Brain microvascular endothelial cell (primary cell): ENCODE measurements around the gene BSDC1.
"Not testable (repeated sequence)": the region's sequence is repeated elsewhere in the genome, so short reads cannot be mapped to it uniquely, and the experiment has no call there.

ENCODE experiments used
- DNase-seq: peaks from one replicate; pipeline ENCODE4 v3.0.0-alpha.2; 2020
- H3K27ac ChIP-seq: fragments of 250-450 bp; sonication (Bioruptor Pico); 2 replicates; pipeline ENCODE4 v1.5.1; 2020; ENCODE audit warnings: mild to moderate bottlenecking, moderate library complexity
- H3K27me3 ChIP-seq: fragments of 250-450 bp; sonication (Bioruptor Pico); replicated peaks from 2 replicates; pipeline ENCODE4 v1.5.1; 2020; ENCODE audit warnings: mild to moderate bottlenecking
- H3K36me3 ChIP-seq: fragments of 250-450 bp; sonication (Bioruptor Pico); replicated peaks from 2 replicates; pipeline ENCODE4 v1.5.1; 2020; ENCODE audit warnings: mild to moderate bottlenecking
- H3K4me3 ChIP-seq: 2 replicates; pipeline ENCODE4 v1.5.1; 2011; ENCODE audit warnings: low read depth, mild to moderate bottlenecking, control low read depth, low read length, moderate library complexity
- in situ Hi-C: cut with HindIII; loops from 2 replicates; pipeline ENCODE4 v1.10.0; 2017; ENCODE audit warnings: low sequenced_read_pairs, low pct_ligation_motif_present
- TF ChIP-seq, protein P1 (sequence below): IDR thresholded peaks from 2 replicates; pipeline ENCODE4 v1.5.1; 2011; ENCODE audit warnings: low read depth, mild to moderate bottlenecking, moderate library complexity, low read length, control low read depth, inconsistent platforms; ENCODE audit errors: missing control alignments

The BSDC1 gene

GRCh38 chr1:32394141-32394889, at the start of gene BSDC1:
Gene BSDC1, minus strand, starts transcription at chr1:32394441. Its CDS starts 27 bp downstream, at chr1:32394414.
- peak; percentile 99 for DNase-seq
- Histone ChIP-seq H3K36me3 (peaks cover 17% of the 10 kb centered on the region), H3K27ac (peak within 1 kb of the TSS; percentile 93), H3K4me3 (peak within 1 kb of the TSS; percentile 91), H3K27me3 (no peaks in the 10 kb centered on the region)
- TF ChIP-seq, protein P1, sequence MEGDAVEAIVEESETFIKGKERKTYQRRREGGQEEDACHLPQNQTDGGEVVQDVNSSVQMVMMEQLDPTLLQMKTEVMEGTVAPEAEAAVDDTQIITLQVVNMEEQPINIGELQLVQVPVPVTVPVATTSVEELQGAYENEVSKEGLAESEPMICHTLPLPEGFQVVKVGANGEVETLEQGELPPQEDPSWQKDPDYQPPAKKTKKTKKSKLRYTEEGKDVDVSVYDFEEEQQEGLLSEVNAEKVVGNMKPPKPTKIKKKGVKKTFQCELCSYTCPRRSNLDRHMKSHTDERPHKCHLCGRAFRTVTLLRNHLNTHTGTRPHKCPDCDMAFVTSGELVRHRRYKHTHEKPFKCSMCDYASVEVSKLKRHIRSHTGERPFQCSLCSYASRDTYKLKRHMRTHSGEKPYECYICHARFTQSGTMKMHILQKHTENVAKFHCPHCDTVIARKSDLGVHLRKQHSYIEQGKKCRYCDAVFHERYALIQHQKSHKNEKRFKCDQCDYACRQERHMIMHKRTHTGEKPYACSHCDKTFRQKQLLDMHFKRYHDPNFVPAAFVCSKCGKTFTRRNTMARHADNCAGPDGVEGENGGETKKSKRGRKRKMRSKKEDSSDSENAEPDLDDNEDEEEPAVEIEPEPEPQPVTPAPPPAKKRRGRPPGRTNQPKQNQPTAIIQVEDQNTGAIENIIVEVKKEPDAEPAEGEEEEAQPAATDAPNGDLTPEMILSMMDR = no peak
- in situ Hi-C loops = no loop called here

DNA sequence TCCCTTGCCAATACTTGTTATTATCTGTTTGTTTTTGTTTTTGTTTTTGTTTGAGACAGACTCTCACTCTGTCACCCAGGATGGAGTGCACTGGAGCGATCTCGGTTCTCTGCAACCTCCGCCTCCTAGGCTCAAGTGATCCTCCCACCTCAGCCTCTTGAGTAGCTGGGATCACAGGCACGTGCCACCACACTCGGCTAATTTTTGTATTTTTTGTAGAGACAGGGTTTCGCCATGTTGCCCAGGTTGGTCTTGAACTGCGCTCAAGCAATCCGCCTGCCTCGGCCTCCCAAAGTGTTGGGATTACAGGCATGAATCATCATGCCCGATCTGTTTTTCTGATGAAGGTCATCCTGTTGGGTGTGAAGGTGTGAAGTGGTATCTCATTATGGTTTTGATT, 47.2 kb upstream of the BSDC1 start:
- in situ Hi-C loops, H3K36me3 ChIP-seq, H3K4me3 ChIP-seq, DNase-seq, H3K27me3 ChIP-seq, H3K27ac ChIP-seq: not testable (repeated sequence)

DNA sequence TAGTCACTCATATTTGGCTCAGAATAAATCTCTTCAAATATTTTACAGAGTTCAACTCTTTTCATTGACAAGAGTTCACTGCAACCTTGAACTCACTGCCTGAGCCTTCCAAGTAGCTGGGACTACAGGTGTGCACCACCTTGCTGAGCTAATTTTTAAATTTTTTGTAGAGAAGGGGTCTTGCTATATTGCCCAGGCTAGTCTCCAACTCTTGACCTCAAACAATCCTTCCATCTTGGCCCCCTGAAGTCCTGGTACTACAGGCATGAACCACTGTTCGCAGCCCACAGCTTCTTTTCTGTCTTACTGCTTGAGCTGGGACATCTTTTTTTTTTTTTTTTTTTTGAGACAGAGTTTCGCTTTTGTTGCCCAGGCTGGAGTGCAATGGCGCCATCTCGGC, 44.5 kb upstream of the BSDC1 start:
- H3K27ac ChIP-seq, H3K4me3 ChIP-seq, in situ Hi-C loops, H3K36me3 ChIP-seq, H3K27me3 ChIP-seq, DNase-seq: not testable (repeated sequence)

DNA sequence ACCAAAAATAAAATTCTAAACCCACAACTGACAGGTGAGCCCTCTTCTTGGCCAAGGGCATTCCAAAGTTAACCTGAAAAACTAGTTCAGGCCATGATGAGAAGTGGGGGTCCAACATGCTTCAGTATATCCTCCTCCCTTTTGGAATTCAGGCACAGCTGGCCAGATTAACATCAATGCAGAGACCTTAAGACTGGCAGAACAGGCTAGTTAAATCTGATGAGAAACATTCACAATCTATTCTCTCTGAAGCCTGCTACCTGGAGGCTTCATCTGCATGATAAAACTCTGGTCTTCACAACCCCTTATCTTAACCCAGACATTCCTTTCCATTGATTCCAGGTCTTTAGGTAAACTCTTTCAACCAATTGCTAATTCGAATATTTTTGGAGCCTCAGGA, 43.9 kb upstream of the BSDC1 start:
- no peaks in the 10 kb centered on the region for H3K36me3 ChIP-seq
- TF ChIP-seq, protein P1 = no peak
- H3K27me3 ChIP-seq = no peaks in the 10 kb centered on the region
- in situ Hi-C loops = no loop called here
- no peak overlapping the region for H3K27ac ChIP-seq
- no peak overlapping the region for H3K4me3 ChIP-seq
- no peak for DNase-seq

- H3K27ac ChIP-seq = no peak overlapping the region
- DNase-seq = no peak
- no peaks in the 10 kb centered on the region for H3K36me3 ChIP-seq
- TF ChIP-seq, protein P1 = no peak
- in situ Hi-C loops = no loop called here
- no peak overlapping the region for H3K4me3 ChIP-seq
- H3K27me3 ChIP-seq = peaks cover 2% of the 10 kb centered on the region
Measured at GRCh38 chr1:32431736-32432400, 37.6 kb upstream of the BSDC1 start.

- Histone ChIP-seq H3K27me3 (peaks cover 14% of the 10 kb centered on the region), H3K36me3 (no peaks in the 10 kb centered on the region), H3K4me3 (no peak overlapping the region), H3K27ac (no peak overlapping the region)
- TF ChIP-seq, protein P1 = no peak
- in situ Hi-C loops = no loop called here
- no peak for DNase-seq
Measured at GRCh38 chr1:32427264-32427963, 33.2 kb upstream of the BSDC1 start.
